ENCODE results near the gene SPATA31D3. TPM values are rescaled to one million over a fixed set of nuclear protein-coding genes. Genes with fewer than 3 reads are reported as not detected.

Gene SPATA31D3
- total and polyA plus RNA-seq, 2 of the 13 experiments (the other 11 are each of a cell fraction or from before 2014, with no cell fraction given): not detected

DNA sequence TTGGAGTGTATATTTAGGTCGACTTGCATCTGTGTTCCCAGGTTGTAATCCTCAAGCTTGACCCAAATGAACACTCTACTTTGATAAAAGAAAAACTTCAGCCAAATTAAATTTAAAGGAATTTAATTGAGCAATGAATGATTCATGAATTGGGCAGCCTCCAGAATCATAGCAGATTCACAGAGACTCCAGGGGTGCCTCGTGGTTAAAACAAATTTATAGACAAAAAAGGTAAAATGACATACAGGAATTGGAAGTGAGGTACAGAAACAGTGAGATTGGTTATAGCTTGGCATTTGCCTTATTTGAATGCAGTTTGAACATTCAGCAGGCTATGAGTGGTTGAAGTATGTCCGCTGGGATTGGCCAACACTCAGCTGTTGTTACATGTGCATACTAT, 36.6 kb upstream of the SPATA31D3 start:
- ChIA-PET POLR2A (no interaction called here), CTCF (ENCODE audit: low intra/inter-chr PET ratio, low total read pairs) (no interaction called here)
- no peak overlapping the region for H3K27ac ChIP-seq (ENCODE audit: extremely low read length, insufficient read depth, low read length)
- FAIRE-seq: no peak
- H2AFZ ChIP-seq (ENCODE audit: low read length): no peak overlapping the region
- no TSS peak for BruUV-seq (replicated peaks)
- no peaks in the 10 kb centered on the region for H3K79me2 ChIP-seq (ENCODE audit: insufficient read depth, low read length)
- H3K4me1 ChIP-seq (ENCODE audit: insufficient read depth, low read length): no peaks in the 10 kb centered on the region
- no peak for DNase-seq (ENCODE audit: low spot score)
- H3K4me2 ChIP-seq (ENCODE audit: low read depth, low read length): no peak overlapping the region
- no peaks in the 10 kb centered on the region for H3K27me3 ChIP-seq (ENCODE audit: control insufficient read depth in 1 of 2, insufficient read depth in 2 of 2, low read length in 2 of 2)
- H4K20me1 ChIP-seq (ENCODE audit: insufficient read depth, low read length): no peaks in the 10 kb centered on the region
- no peaks in the 10 kb centered on the region for H3K9me3 ChIP-seq (ENCODE audit: low read length)
- in situ Hi-C loops (cut with HindIII; ENCODE audit: extremely low pct_ligation_motif_present, low pct_unique_long_range_greater_than_20kb) (no loop called here), intact Hi-C loops (cut with micrococcal nuclease; ENCODE audit: unreplicated experiment) (no loop called here)
- no peak for ATAC-seq
- H3K9ac ChIP-seq (ENCODE audit: insufficient read depth, low read depth, low read length): no peak overlapping the region
- H3K36me3 ChIP-seq (replicated peaks in 1 of 2; ENCODE audit: control insufficient read depth in 1 of 2, insufficient read depth in 2 of 2, low read length in 2 of 2): no peaks in the 10 kb centered on the region
- no peak overlapping the region for H3K4me3 ChIP-seq (replicated peaks in 1 of 3; ENCODE audit: insufficient read depth in 1 of 3, low read depth in 2 of 3, low read length in 3 of 3)
- TF ChIP-seq CEBPB (IDR thresholded peaks at IDR 0.05; ENCODE audit: borderline replicate concordance, low read depth, low read length): no peak
- TF ChIP-seq, protein P1, sequence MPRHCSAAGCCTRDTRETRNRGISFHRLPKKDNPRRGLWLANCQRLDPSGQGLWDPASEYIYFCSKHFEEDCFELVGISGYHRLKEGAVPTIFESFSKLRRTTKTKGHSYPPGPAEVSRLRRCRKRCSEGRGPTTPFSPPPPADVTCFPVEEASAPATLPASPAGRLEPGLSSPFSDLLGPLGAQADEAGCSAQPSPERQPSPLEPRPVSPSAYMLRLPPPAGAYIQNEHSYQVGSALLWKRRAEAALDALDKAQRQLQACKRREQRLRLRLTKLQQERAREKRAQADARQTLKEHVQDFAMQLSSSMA (CRISPR knock-in tag; IDR thresholded peaks at IDR 0.05): no peak
- TF ChIP-seq, protein P2, sequence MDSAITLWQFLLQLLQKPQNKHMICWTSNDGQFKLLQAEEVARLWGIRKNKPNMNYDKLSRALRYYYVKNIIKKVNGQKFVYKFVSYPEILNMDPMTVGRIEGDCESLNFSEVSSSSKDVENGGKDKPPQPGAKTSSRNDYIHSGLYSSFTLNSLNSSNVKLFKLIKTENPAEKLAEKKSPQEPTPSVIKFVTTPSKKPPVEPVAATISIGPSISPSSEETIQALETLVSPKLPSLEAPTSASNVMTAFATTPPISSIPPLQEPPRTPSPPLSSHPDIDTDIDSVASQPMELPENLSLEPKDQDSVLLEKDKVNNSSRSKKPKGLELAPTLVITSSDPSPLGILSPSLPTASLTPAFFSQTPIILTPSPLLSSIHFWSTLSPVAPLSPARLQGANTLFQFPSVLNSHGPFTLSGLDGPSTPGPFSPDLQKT (CRISPR knock-in tag; IDR thresholded peaks at IDR 0.05; ENCODE audit: borderline replicate concordance): no peak
- TF ChIP-seq ATF7 (IDR thresholded peaks at IDR 0.05): no peak
- TF ChIP-seq ATF7 (CRISPR knock-in tag; IDR thresholded peaks at IDR 0.05): no peak
- WGBS (ENCODE audit: low lambda C conversion rate): 0% methylated on average over 3 of the region's 3 CpGs

DNA sequence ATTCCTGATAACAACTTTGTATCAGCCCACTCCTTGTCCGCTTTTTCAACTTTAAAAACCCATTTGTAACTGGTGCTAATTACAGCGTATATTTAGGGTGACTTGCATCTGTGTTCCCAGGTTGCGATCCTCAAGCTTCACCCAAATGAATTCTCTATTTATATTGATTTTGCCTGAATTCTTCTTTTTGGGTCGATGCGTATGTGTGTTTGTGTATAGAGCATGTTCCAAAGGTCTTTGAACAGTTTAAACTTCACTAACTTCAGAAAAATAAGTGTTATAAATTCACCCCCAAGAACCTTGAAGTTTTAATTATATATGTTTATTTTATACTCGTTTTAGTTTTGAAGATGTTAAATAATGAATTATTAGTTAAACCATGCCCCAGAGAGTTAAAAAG, 31.2 kb upstream of the SPATA31D3 start:
- in situ Hi-C loops (cut with HindIII; ENCODE audit: extremely low pct_ligation_motif_present, low pct_unique_long_range_greater_than_20kb) (no loop called here), intact Hi-C loops (cut with micrococcal nuclease; ENCODE audit: unreplicated experiment) (no loop called here)
- Histone ChIP-seq H3K27ac (ENCODE audit: extremely low read length, insufficient read depth, low read length) (no peak overlapping the region), H3K79me2 (ENCODE audit: insufficient read depth, low read length) (no peaks in the 10 kb centered on the region), H3K9ac (ENCODE audit: insufficient read depth, low read depth, low read length) (no peak overlapping the region), H3K9me3 (ENCODE audit: low read length) (no peaks in the 10 kb centered on the region), H2AFZ (ENCODE audit: low read length) (no peak overlapping the region), H4K20me1 (ENCODE audit: insufficient read depth, low read length) (no peaks in the 10 kb centered on the region), H3K27me3 (ENCODE audit: control insufficient read depth in 1 of 2, insufficient read depth in 2 of 2, low read length in 2 of 2) (no peaks in the 10 kb centered on the region), H3K4me1 (ENCODE audit: insufficient read depth, low read length) (no peaks in the 10 kb centered on the region), H3K4me3 (replicated peaks in 1 of 3; ENCODE audit: insufficient read depth in 1 of 3, low read depth in 2 of 3, low read length in 3 of 3) (no peak overlapping the region), H3K4me2 (ENCODE audit: low read depth, low read length) (no peak overlapping the region), H3K36me3 (replicated peaks in 1 of 2; ENCODE audit: control insufficient read depth in 1 of 2, insufficient read depth in 2 of 2, low read length in 2 of 2) (no peaks in the 10 kb centered on the region)
- ChIA-PET POLR2A (no interaction called here), CTCF (ENCODE audit: low intra/inter-chr PET ratio, low total read pairs) (no interaction called here)
- no TSS peak for BruUV-seq (replicated peaks)
- no peak for FAIRE-seq
- ATAC-seq: no peak
- DNase-seq (ENCODE audit: low spot score): no peak
- 13% methylated on average over 6 of the region's 6 CpGs for WGBS (ENCODE audit: low lambda C conversion rate)
- TF ChIP-seq, protein P3, sequence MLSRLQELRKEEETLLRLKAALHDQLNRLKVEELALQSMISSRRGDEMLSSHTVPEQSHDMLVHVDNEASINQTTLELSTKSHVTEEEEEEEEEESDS (CRISPR knock-in tag; IDR thresholded peaks at IDR 0.05; ENCODE audit: borderline replicate concordance): no peak
- TF ChIP-seq, protein P4, sequence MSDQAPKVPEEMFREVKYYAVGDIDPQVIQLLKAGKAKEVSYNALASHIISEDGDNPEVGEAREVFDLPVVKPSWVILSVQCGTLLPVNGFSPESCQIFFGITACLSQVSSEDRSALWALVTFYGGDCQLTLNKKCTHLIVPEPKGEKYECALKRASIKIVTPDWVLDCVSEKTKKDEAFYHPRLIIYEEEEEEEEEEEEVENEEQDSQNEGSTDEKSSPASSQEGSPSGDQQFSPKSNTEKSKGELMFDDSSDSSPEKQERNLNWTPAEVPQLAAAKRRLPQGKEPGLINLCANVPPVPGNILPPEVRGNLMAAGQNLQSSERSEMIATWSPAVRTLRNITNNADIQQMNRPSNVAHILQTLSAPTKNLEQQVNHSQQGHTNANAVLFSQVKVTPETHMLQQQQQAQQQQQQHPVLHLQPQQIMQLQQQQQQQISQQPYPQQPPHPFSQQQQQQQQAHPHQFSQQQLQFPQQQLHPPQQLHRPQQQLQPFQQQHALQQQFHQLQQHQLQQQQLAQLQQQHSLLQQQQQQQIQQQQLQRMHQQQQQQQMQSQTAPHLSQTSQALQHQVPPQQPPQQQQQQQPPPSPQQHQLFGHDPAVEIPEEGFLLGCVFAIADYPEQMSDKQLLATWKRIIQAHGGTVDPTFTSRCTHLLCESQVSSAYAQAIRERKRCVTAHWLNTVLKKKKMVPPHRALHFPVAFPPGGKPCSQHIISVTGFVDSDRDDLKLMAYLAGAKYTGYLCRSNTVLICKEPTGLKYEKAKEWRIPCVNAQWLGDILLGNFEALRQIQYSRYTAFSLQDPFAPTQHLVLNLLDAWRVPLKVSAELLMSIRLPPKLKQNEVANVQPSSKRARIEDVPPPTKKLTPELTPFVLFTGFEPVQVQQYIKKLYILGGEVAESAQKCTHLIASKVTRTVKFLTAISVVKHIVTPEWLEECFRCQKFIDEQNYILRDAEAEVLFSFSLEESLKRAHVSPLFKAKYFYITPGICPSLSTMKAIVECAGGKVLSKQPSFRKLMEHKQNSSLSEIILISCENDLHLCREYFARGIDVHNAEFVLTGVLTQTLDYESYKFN (CRISPR knock-in tag; conservative IDR thresholded peaks at IDR 0.05): 0 out of 2 replicates have a peak, but pooled peaks have one; percentile 12
- 0 out of 2 replicates have a peak, but pooled peaks have one; percentile 21 for TF ChIP-seq ONECUT2 (CRISPR knock-in tag; IDR thresholded peaks at IDR 0.05)
- no peak for TF ChIP-seq TGIF2 (CRISPR knock-in tag; IDR thresholded peaks at IDR 0.05)
- TF ChIP-seq ISX (CRISPR knock-in tag; conservative IDR thresholded peaks at IDR 0.05): no peak
- TF ChIP-seq KAT2B (IDR thresholded peaks at IDR 0.05; ENCODE audit: borderline replicate concordance, low read depth, low read length): peak; percentile 92
